Measurements from ENCODE around the gene CEP104.

- TF ChIP-seq CTCF (IDR thresholded peaks at IDR 0.05; ENCODE audit: poor library complexity, severe bottlenecking) (no peak), POLR2AphosphoS5 (IDR thresholded peaks at IDR 0.05) (no peak), EZH2 (IDR thresholded peaks at IDR 0.05; ENCODE audit: borderline replicate concordance, insufficient read depth, low read length, poor library complexity, severe bottlenecking) (no peak), SMC3 (conservative IDR thresholded peaks at IDR 0.05; ENCODE audit: poor library complexity) (no peak)
Measured at GRCh38 chr1:3836421-3836820, 20.6 kb downstream of the CEP104 start.

All from neural cell (in vitro differentiated cells).